LNCAP (cell line): Measurements from ENCODE around the gene INPP5J.

Experiments used
- TF ChIP-seq, protein P1 (sequence below): fragments of 450-650 bp; IDR thresholded peaks from 2 replicates; pipeline ENCODE4 v1.5.1; 2017; ENCODE audit warnings: mild to moderate bottlenecking

INPP5J gene

DNA sequence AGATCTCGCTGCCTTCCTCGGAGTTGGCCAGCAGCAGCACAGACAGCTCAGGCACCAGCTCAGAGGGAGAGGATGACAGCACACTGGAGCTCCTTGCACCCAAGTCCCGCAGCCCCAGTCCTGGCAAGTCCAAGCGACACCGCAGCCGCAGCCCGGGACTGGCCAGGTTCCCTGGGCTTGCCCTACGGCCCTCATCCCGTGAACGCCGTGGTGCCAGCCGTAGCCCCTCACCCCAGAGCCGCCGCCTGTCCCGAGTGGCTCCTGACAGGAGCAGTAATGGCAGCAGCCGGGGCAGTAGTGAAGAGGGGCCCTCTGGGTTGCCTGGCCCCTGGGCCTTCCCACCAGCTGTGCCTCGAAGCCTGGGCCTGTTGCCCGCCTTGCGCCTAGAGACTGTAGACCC lies 11.1 kb downstream of the INPP5J start:
- TF ChIP-seq, protein P1, sequence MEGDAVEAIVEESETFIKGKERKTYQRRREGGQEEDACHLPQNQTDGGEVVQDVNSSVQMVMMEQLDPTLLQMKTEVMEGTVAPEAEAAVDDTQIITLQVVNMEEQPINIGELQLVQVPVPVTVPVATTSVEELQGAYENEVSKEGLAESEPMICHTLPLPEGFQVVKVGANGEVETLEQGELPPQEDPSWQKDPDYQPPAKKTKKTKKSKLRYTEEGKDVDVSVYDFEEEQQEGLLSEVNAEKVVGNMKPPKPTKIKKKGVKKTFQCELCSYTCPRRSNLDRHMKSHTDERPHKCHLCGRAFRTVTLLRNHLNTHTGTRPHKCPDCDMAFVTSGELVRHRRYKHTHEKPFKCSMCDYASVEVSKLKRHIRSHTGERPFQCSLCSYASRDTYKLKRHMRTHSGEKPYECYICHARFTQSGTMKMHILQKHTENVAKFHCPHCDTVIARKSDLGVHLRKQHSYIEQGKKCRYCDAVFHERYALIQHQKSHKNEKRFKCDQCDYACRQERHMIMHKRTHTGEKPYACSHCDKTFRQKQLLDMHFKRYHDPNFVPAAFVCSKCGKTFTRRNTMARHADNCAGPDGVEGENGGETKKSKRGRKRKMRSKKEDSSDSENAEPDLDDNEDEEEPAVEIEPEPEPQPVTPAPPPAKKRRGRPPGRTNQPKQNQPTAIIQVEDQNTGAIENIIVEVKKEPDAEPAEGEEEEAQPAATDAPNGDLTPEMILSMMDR: no peak

DNA sequence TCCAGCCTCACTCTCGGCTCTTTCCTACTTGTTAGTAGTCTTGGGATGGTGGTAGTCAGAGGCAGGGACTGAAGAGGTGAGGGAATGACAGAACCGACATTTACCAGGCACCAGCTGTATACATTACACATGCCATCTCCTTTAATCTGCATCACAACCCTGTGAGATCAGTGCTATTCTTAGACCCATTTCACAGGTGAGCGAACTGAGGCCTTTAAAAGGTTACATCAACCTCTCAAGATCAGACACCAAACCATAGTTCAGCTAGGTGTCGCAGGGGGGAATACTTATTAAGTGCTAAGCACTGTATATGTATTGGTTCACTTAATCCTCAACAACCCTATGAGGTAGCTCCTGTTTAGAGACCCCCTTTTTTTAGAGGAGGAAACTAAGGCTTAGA lies 11.9 kb downstream of the INPP5J start:
- TF ChIP-seq, protein P1: no peak

GRCh38 chr22:31135706-31136105 lies 12.9 kb downstream of the INPP5J start:
- TF ChIP-seq, protein P1: no peak

DNA sequence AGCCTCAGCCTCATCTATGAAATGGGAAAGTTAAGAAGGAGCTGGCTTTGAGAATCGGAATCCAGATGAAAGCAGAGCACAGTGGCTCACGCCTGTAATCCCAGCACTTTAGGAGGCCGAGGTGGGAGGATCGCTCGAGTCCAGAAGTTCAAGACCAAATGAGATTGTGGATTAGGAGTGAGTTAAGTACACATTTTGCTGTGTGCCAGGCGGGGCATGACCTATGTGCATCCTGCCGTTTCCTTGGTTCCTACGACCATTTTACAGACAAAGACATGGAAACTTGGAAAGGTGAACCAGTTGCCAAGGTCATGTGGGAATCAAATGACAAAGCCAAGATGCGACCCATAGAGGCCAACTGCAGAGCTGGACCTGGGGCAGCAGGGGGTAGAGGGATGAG lies 13.4 kb downstream of the INPP5J start:
- TF ChIP-seq, protein P1: no peak

DNA sequence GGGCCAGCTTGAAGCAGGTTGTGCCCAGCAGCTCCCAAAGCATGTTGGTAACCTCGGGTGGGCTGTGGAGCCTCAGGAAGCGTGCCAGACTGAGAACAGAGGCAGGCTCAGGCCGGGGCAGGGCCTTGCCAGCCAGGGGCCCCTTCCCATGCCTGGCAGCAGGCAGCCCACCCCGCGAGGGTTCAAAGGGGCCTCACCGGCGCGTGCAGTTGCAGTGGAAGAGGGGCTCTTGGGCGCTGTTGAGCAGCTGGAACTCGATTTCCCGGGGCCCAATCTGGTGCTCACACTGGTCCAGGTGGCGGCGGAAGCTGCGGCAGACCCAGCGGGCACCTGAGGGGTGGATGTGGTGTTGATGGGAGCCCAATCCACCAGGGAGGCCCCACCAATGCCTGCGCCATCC lies 13.9 kb downstream of the INPP5J start:
- TF ChIP-seq, protein P1: no peak

DNA sequence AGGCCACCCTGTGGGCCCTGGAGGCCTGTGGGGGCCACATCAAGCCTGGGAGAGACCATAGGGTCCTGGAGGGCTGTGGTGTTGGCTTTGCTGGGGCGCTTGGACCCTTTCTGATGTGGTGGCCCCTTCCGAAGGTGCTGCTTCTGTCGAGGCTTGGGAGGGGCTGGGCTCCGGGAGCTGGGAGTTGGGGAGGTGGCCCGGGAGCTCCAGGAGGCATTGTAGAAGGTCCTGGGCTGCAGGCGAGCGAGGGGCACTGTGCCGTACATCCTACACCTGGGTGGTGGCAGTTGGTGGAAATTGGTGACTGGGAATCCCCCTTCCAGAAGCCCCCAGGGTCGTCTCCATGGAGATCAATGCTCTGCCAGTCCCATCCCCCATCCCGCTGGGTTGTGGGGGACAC lies 15.0 kb downstream of the INPP5J start:
- TF ChIP-seq, protein P1: no peak

GRCh38 chr22:31138126-31138525 lies 15.4 kb downstream of the INPP5J start:
- TF ChIP-seq, protein P1: no peak

DNA sequence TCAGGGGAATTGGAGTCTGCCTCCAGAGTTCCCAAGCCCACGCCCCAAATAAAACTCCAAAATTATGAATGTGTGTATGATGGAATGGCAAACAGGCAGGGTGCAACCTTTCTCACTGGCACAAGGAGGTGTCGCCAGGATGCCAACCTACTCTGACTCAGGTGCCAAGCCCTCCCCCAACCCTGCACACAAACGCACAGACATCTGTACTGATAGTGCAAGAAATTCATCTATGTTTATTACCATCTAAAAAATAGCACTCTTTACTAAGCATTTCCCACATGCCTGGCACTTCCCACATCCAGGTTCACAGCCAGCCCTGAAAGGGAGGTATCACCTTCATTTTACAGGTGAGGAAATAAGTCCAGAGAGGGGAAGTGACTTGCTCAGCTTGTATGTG lies 16.3 kb downstream of the INPP5J start:
- TF ChIP-seq, protein P1: no peak
